Measurements from ENCODE around the gene KRT79.

Gene KRT79

DNA sequence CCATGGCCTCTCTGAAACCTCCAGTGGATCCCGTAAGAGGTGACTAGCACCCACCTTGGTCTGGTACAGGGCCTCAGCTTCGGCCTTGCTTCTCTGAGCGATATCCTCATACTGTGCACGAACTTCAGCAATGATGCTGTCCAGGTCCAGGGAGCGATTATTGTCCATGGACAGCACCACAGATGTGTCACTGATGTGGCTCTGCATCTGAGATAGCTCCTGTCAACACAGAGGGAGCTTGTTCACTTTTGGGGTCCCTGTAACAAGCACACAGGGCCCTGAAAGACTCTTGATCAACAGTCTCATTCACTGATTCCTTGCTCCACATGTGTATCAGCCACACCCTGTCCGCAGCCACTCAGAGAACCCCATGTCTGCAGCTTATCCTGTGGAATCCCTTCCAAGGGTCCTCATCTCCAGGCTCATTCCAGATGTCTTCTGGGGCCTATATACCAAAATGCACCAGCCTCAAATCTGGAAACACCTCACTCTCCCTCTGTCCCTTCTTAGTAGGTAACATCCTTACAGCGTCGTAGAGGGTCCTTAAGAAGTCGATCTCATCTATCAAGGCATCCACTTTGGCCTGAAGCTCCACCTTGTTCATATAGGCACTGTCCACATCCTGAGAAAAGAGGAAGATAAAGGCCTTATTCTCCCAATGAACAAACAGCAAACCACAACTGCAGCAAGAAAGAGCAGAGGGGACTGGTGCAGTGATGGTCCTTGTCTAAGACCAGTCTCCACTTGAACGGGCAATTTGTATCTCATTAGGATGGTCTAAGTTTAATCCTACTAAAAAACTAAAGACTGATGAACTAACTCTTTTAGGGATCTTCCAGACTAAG lies 41.7 kb downstream of the KRT79 start:
- DNase-seq (ENCODE audit: low read depth) = no peak
- H3K4me3 ChIP-seq (ENCODE audit: low read depth, low read length) = no peak overlapping the region
- TF ChIP-seq, protein P1, sequence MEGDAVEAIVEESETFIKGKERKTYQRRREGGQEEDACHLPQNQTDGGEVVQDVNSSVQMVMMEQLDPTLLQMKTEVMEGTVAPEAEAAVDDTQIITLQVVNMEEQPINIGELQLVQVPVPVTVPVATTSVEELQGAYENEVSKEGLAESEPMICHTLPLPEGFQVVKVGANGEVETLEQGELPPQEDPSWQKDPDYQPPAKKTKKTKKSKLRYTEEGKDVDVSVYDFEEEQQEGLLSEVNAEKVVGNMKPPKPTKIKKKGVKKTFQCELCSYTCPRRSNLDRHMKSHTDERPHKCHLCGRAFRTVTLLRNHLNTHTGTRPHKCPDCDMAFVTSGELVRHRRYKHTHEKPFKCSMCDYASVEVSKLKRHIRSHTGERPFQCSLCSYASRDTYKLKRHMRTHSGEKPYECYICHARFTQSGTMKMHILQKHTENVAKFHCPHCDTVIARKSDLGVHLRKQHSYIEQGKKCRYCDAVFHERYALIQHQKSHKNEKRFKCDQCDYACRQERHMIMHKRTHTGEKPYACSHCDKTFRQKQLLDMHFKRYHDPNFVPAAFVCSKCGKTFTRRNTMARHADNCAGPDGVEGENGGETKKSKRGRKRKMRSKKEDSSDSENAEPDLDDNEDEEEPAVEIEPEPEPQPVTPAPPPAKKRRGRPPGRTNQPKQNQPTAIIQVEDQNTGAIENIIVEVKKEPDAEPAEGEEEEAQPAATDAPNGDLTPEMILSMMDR (conservative IDR thresholded peaks at IDR 0.05; ENCODE audit: low read depth, low read length) = no peak

DNA sequence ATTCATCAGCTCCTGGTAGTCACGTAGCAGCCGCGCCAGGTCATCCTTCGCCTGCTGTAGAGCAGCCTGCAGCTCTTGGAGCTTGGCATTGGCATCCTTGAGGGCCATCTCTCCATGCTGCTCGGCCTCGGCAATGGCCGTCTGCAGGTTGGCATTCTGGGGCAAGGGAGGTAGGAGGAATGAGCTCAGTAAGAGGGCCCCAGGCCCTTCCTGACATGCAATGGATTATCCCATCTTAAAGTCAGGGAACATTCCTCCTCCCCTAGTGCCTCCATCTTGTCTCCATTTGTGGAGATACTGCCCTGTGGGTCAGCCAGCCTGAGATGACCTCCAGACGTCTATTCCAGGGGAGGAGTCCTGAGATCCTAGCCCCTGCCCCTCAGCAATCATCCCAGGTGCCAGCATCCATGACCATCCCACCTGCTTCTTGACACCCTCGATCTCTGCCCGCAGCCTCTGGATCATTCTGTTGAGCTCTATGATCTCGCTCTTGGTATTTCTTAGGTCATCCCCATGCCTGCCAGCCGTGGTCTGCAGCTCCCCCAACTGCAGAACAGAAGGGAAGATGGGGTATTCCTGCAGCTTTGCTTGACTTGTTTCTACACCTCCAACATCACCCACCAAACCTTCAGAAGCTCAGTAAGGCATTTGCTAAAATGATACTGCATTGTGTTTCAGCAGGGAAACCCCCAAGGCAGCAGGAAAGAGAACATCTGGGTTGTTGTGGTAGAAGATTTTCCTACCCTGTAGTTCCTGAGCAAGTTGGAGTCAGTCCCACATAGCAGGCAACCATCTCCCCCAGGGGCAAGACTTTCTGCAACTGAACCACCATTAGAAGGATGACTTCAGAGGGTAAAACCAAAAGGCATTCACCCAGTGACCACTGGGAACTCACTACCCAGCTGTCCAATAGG lies 42.6 kb downstream of the KRT79 start:
- TF ChIP-seq, protein P1 (conservative IDR thresholded peaks at IDR 0.05; ENCODE audit: low read depth, low read length) = no peak
- DNase-seq (ENCODE audit: low read depth) = no peak
- no peak overlapping the region for H3K4me3 ChIP-seq (ENCODE audit: low read depth, low read length)

DNA sequence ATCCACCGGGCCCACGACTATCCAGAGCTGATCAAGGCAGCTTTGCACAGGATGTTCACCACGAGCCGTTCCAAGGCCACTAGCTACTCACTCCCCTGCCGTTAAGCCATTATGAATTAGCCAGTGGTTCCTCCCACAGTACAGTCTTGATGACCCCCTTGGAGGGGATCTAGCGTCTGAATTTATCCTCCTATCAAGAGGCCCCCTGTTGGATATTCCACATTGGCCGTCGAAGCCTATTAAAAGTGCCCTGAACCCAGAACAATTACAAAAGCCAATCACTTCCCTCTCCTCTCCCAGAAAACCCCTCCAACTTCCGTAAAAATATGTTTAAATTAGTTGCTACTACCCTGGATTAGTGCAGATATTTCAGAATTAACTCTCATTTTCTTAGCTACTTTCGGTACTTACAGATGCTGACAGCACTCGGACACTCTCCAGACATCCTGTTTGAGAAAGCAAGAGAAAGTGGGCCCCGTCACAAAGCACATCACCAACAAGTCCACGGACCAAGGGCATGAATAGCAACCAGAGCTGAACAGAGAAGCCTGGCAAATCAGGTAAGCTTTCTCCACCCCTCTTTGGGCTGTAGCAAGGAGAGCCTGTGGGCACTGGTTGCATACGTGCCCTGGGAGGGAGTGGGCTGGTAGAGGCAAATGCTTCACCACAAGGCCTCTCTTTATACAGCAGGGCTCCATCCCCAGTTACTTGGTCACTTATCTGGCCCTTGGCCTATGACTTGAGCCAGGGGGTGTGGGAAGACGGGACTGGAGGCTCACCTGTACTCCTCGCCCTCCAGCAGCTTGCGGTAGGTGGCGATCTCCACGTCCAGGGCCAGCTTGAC lies 43.5 kb downstream of the KRT79 start:
- DNase-seq (ENCODE audit: low read depth) = no peak
- TF ChIP-seq, protein P1 (conservative IDR thresholded peaks at IDR 0.05; ENCODE audit: low read depth, low read length) = no peak

DNA sequence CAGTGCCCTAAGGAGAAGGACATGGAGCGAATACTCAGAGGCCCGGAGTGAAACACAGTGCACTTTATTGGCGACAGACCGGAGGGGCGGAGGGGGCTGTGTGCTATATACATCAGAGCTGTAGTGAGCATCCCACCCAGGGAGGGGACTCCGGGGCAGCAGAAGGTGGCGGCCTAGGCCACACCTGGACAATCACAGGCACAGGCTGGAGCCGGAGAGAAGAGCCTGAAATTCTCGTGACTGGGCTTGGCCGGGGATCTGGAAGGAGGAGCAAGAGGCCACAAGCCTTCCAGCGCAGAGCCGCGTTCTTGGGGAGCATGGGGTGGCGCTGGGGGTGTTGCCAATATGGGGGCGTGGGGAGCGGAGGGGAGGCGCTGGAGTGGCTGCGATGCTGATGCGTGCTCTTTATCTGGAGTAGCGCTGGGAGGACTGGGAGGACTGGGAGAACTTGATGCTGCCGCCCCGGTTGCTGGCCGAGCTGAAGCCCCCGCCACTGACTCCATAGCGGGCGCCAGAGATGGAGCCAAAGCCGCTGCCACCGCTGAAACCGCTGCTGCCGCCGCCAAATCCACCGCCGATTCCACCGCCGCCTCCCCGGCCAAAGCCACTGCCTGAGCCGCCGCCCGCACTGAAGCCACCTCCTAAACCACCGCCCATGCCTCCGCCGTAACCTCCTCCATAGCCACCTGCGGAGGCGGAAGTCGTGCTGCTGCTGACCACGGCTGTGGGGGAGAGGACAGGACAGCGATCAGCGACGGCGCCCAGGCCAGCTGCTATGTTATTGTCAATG lies 44.3 kb downstream of the KRT79 start:
- no peak overlapping the region for H3K4me3 ChIP-seq (ENCODE audit: low read depth, low read length)
- no peak for DNase-seq (ENCODE audit: low read depth)
- TF ChIP-seq, protein P1 (conservative IDR thresholded peaks at IDR 0.05; ENCODE audit: low read depth, low read length) = no peak

More for the DNA sequence above, 43.5 kb downstream of the KRT79 start:
- no peak overlapping the region for H3K4me3 ChIP-seq (ENCODE audit: low read depth, low read length)

DNA sequence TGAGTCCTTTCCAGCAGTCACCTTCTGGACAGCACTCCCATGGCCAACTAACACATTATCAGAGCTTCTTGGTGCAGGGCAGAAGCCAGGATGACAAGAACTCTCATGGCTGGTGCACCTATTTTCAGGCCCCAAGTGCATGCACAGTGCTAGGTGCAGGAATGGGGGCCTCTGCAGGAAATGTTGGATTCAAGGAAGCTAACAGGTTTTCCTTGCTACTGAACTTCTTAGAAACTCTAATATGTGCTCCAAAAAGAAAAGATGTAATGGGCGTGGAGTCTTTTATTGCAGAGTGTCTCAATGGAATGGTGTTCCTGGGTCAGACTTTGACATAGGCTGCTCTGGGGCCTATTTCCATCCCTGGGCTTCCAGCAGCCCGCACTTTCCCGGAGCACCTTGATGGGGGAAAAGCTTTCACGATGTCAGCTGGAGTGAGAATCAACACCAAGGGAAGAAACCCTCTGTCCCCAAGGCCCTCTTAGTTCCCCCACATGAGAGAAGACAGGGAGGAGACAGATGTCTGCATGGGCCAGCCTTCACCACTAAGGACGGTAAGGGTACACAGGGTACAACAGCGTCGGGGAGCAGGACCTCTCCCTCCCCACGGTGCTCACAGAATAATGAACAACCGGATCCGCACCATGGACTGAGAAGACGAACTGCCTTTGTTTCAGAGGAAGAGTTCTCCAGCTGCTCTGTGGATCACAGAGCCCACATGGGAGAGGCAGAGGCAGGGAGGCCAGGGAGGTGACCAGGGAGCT lies 45.1 kb downstream of the KRT79 start:
- TF ChIP-seq, protein P1 (conservative IDR thresholded peaks at IDR 0.05; ENCODE audit: low read depth, low read length) = no peak
- no peak overlapping the region for H3K4me3 ChIP-seq (ENCODE audit: low read depth, low read length)
- DNase-seq (ENCODE audit: low read depth) = no peak
